Smooth muscle cell (in vitro differentiated cells): ENCODE measurements around the gene ANTKMT. TPM values are rescaled to one million over a fixed set of nuclear protein-coding genes. Genes with fewer than 3 reads are reported as not detected.
A peak's percentile ranks its signal among the peaks of the same experiment; 100 is the strongest.

ENCODE experiments used
- DNase-seq: peaks from one replicate; lab custom pipeline; 2025; ENCODE audit not compliant: unreplicated experiment; lab: John Stamatoyannopoulos, UW
- H2AFZ ChIP-seq: fragments of 200-600 bp; sonication (generic); 2 replicates; pipeline ENCODE4 v1.6.0; 2016; ENCODE audit warnings: antibody characterized with exemption, low read depth, mild to moderate bottlenecking
- H3F3A ChIP-seq: fragments of 200-600 bp; sonication (generic); 2 replicates; pipeline ENCODE4 v1.6.0; 2017; ENCODE audit warnings: antibody characterized with exemption, low read depth
- H3K27ac ChIP-seq: fragments of 200-600 bp; sonication (generic); 2 replicates; pipeline ENCODE4 v1.5.1; 2016; ENCODE audit warnings: low read depth, mild to moderate bottlenecking
- H3K27me3 ChIP-seq: fragments of 200-600 bp; sonication (generic); 2 replicates; pipeline ENCODE4 v1.6.1; 2016; ENCODE audit warnings: low read depth, mild to moderate bottlenecking
- H3K36me3 ChIP-seq: fragments of 200-600 bp; sonication (generic); 2 replicates; pipeline ENCODE4 v1.5.1; 2016; ENCODE audit warnings: low read depth
- H3K4me1 ChIP-seq: fragments of 200-600 bp; sonication (generic); 2 replicates; pipeline ENCODE4 v1.5.1; 2016; ENCODE audit warnings: low read depth
- H3K4me2 ChIP-seq: fragments of 200-600 bp; sonication (generic); 2 replicates; pipeline ENCODE4 v1.6.0; 2016; ENCODE audit warnings: mild to moderate bottlenecking
- H3K4me3 ChIP-seq: fragments of 200-600 bp; sonication (generic); 2 replicates; pipeline ENCODE4 v1.5.1; 2016; ENCODE audit warnings: mild to moderate bottlenecking
- H3K79me2 ChIP-seq: fragments of 200-600 bp; sonication (generic); 2 replicates; pipeline ENCODE4 v1.6.0; 2016; ENCODE audit warnings: low read depth, mild to moderate bottlenecking
- H3K9ac ChIP-seq: fragments of 200-600 bp; sonication (generic); 2 replicates; pipeline ENCODE4 v1.6.0; 2016; ENCODE audit warnings: low read depth
- H3K9me3 ChIP-seq: fragments of 200-600 bp; sonication (generic); replicated peaks from 2 replicates; pipeline ENCODE4 v1.5.1; 2016; ENCODE audit warnings: low read depth
- H4K20me1 ChIP-seq: fragments of 200-600 bp; sonication (generic); 2 replicates; pipeline ENCODE4 v1.6.0; 2016; ENCODE audit warnings: low read depth
- WGBS: methylation state at CpG from one replicate; pipeline ENCODE4 v1.1.7; 2016; ENCODE audit warnings: low lambda C conversion rate; 5-methylcytosine and 5-hydroxymethylcytosine counted together
- polyA plus RNA-seq: library from polyadenylated mRNA; unstranded; fragments of >200 nt; fragmentation: Nextera tagmentation; extraction: Ambion mirVana; gene quantifications from 2 replicates; pipeline ENCODE4 v1.2.1, GENCODE V29; 2016
- total RNA-seq: library from RNA; depleted of rRNA; stranded (reverse); fragments of >200 nt; gene quantifications from 2 replicates; pipeline ENCODE4 v1.2.3, GENCODE V29; 2014
- TF ChIP-seq, protein P1 (sequence below): fragments of 200-600 bp; sonication (generic); IDR thresholded peaks from 2 replicates; pipeline ENCODE4 v1.5.1; 2017; ENCODE audit warnings: borderline replicate concordance, mild to moderate bottlenecking, antibody characterized with exemption; ENCODE audit not compliant: insufficient read depth, poor library complexity, severe bottlenecking

ANTKMT gene
- total and polyA plus RNA-seq, 2 experiments from 2014 or later, result 15.6 to 39.8 TPM

DNA sequence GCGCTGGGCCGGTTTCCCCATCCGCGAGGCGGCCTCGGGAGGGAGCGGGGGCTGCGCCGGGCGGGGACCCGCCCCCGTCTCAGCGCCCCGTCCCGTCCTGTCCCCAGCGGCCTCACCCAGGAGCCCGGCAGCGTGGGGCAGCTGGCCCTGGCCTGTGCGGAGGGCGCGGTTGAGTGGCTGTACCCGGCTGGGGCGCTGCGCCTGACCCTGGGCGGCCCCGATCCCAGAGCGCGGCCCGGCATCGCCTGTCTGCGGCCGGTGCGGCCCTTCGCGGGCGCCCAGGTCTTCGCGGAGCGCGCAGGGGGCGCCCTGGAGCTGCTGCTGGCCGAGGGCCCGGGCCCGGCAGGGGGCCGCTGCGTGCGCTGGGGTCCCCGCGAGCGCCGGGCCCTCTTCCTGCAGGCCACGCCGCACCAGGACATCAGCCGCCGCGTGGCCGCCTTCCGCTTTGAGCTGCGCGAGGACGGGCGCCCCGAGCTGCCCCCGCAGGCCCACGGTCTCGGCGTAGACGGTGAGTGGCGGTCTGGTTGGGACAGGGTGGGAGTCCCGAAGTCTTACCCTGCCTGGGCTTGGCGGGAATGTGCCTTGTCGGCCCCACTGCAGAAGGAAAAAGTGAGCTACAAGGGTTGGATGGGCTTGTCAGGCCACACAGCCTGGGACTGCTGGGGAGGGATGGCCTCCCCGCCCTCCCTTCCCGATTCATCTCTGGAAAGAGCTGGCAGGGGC is 5.3 kb upstream of the ANTKMT start:
- TF ChIP-seq, protein P1, sequence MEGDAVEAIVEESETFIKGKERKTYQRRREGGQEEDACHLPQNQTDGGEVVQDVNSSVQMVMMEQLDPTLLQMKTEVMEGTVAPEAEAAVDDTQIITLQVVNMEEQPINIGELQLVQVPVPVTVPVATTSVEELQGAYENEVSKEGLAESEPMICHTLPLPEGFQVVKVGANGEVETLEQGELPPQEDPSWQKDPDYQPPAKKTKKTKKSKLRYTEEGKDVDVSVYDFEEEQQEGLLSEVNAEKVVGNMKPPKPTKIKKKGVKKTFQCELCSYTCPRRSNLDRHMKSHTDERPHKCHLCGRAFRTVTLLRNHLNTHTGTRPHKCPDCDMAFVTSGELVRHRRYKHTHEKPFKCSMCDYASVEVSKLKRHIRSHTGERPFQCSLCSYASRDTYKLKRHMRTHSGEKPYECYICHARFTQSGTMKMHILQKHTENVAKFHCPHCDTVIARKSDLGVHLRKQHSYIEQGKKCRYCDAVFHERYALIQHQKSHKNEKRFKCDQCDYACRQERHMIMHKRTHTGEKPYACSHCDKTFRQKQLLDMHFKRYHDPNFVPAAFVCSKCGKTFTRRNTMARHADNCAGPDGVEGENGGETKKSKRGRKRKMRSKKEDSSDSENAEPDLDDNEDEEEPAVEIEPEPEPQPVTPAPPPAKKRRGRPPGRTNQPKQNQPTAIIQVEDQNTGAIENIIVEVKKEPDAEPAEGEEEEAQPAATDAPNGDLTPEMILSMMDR, result peak; percentile 15
- Histone ChIP-seq H3K27me3 (no peaks in the 10 kb centered on the region), H3K4me1 (peaks cover 15% of the 10 kb centered on the region), H2AFZ (no peak overlapping the region), H3K27ac (no peak overlapping the region), H3K9ac (no peak overlapping the region), H3K79me2 (no peaks in the 10 kb centered on the region), H3K4me2 (peak overlapping the region; percentile 99), H3F3A (no peaks in the 10 kb centered on the region), H3K9me3 (no peaks in the 10 kb centered on the region), H3K4me3 (peak overlapping the region; percentile 61), H4K20me1 (peaks cover 8% of the 10 kb centered on the region), H3K36me3 (no peaks in the 10 kb centered on the region)
- WGBS, result 8% methylated on average over 59 of the region's 74 CpGs
- no peak for DNase-seq

DNA sequence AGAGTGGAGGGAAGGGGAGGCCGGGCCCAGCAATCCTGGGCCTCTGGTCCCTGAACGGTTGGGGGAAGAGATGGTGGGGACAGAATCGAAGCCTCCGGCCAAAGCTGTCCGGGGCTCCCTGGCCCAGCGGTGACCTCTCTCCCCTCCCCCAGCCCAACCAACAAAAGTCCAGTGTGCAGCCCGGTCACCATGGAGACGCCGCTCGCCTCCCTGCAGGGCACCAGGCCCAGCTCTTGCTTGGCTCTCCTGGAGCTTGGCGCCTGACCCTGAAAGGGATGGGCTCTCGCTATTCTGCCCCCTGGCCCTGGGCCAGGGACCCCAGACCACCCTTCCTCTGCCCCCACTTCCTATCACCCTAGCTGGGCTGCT is 4.8 kb upstream of the ANTKMT start:
- peaks cover 15% of the 10 kb centered on the region for H3K4me1 ChIP-seq
- 51% methylated on average over 11 of the region's 12 CpGs for WGBS
- TF ChIP-seq, protein P1, result no peak
- H3K79me2 ChIP-seq, result no peaks in the 10 kb centered on the region
- H3K27ac ChIP-seq, result no peak overlapping the region
- no peaks in the 10 kb centered on the region for H3K36me3 ChIP-seq
- H3K4me2 ChIP-seq, result peak overlapping the region; percentile 99
- H3F3A ChIP-seq, result no peaks in the 10 kb centered on the region
- no peak overlapping the region for H2AFZ ChIP-seq
- H3K27me3 ChIP-seq, result no peaks in the 10 kb centered on the region
- H3K9ac ChIP-seq, result no peak overlapping the region
- peaks cover 8% of the 10 kb centered on the region for H4K20me1 ChIP-seq
- no peak for DNase-seq
- peak overlapping the region; percentile 61 for H3K4me3 ChIP-seq
- no peaks in the 10 kb centered on the region for H3K9me3 ChIP-seq

DNA sequence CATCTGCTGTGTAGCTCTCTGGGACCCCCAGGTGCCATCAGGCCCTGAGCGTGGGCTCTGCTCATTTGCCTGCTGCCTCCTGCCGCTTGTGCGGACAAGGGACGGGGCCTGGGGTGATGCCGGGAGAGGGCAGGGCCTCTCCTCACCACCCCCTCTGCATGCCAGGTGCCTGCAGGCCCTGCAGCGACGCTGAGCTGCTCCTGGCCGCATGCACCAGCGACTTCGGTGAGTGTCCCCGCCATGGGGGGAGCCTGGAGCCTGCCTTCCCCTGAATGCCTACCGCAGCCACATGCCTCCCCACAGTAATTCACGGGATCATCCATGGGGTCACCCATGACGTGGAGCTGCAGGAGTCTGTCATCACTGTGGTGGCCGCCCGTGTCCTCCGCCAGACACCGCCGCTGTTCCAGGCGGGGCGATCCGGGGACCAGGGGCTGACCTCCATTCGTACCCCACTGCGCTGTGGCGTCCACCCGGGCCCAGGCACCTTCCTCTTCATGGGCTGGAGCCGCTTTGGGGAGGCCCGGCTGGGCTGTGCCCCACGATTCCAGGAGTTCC is 4.1 kb upstream of the ANTKMT start:
- H3K27me3 ChIP-seq, result no peaks in the 10 kb centered on the region
- H3K4me3 ChIP-seq, result no peak overlapping the region
- no peak for DNase-seq
- H3K27ac ChIP-seq, result no peak overlapping the region
- H3K9me3 ChIP-seq, result no peaks in the 10 kb centered on the region
- no peak overlapping the region for H2AFZ ChIP-seq
- H3K4me2 ChIP-seq, result no peak overlapping the region
- no peaks in the 10 kb centered on the region for H3K79me2 ChIP-seq
- H4K20me1 ChIP-seq, result peaks cover 13% of the 10 kb centered on the region
- H3F3A ChIP-seq, result no peaks in the 10 kb centered on the region
- WGBS, result 96% methylated on average over 26 of the region's 29 CpGs
- H3K9ac ChIP-seq, result no peak overlapping the region
- H3K4me1 ChIP-seq, result peaks cover 15% of the 10 kb centered on the region
- no peaks in the 10 kb centered on the region for H3K36me3 ChIP-seq
- TF ChIP-seq, protein P1, result no peak
